GM19468 (cell line): Measurements from ENCODE around the gene RGS1.
"Not testable (repeated sequence)": the region's sequence is repeated elsewhere in the genome, so short reads cannot be mapped to it uniquely, and the experiment has no call there.

Experiments
- ATAC-seq: cut with Tn5 transposase; IDR thresholded peaks from one replicate; pipeline ENCODE4 v1.9.1; 2021; ENCODE audit warnings: mild to moderate bottlenecking, moderate library complexity, moderate number of reproducible peaks; ENCODE audit not compliant: unreplicated experiment; ENCODE audit errors: extremely low read depth

The RGS1 gene

GRCh38 chr1:192575499-192576189, at the start of gene RGS1:
Gene RGS1, plus strand, starts transcription at chr1:192575773. Its CDS starts 20 bp downstream, at chr1:192575793.
- ATAC-seq, result peak; percentile 91

- no peak for ATAC-seq
These were observed 48.3 kb upstream of the RGS1 start for GRCh38 chr1:192527111-192527795.

- ATAC-seq, result peak; percentile 21
These were observed 47.6 kb upstream of the RGS1 start for GRCh38 chr1:192527950-192528349.

- no peak for ATAC-seq
These were observed 46.4 kb upstream of the RGS1 start for GRCh38 chr1:192529031-192529755.

GRCh38 chr1:192529811-192530210, 45.8 kb upstream of the RGS1 start:
- ATAC-seq, result no peak

GRCh38 chr1:192530254-192530653, 45.3 kb upstream of the RGS1 start:
- peak; percentile 99 for ATAC-seq

- not testable (repeated sequence) for ATAC-seq
These were observed 44.4 kb upstream of the RGS1 start for GRCh38 chr1:192531037-192531703.

- ATAC-seq, result no peak
These were observed 40.9 kb upstream of the RGS1 start for GRCh38 chr1:192534666-192535065.

GRCh38 chr1:192535916-192536664, 39.5 kb upstream of the RGS1 start:
- ATAC-seq, result no peak

GRCh38 chr1:192538407-192539296, 36.9 kb upstream of the RGS1 start:
- peak; percentile 80 for ATAC-seq

- no peak for ATAC-seq
These were observed 36.1 kb upstream of the RGS1 start for GRCh38 chr1:192539297-192540092.

GRCh38 chr1:192543445-192543844, 32.1 kb upstream of the RGS1 start:
- no peak for ATAC-seq

- ATAC-seq, result peak; percentile 30
These were observed 29.6 kb upstream of the RGS1 start for GRCh38 chr1:192545896-192546521.

GRCh38 chr1:192546596-192547190, 28.9 kb upstream of the RGS1 start:
- ATAC-seq, result no peak

GRCh38 chr1:192547501-192547900, 28.1 kb upstream of the RGS1 start:
- no peak for ATAC-seq

GRCh38 chr1:192549937-192550336, 25.6 kb upstream of the RGS1 start:
- no peak for ATAC-seq

GRCh38 chr1:192550922-192551534, 24.5 kb upstream of the RGS1 start:
- ATAC-seq, result peak; percentile 34
